Measurements from ENCODE around the gene PLP2.

Gene PLP2

GRCh38 chrX:49186125-49187027, 14.7 kb downstream of the PLP2 start, which contains the start of gene PRICKLE3:
Gene PRICKLE3, minus strand, starts transcription at chrX:49186373. Its CDS starts 76 bp downstream, at chrX:49186297.
- DNase-seq (ENCODE audit: low spot score): peak; percentile 75

DNA sequence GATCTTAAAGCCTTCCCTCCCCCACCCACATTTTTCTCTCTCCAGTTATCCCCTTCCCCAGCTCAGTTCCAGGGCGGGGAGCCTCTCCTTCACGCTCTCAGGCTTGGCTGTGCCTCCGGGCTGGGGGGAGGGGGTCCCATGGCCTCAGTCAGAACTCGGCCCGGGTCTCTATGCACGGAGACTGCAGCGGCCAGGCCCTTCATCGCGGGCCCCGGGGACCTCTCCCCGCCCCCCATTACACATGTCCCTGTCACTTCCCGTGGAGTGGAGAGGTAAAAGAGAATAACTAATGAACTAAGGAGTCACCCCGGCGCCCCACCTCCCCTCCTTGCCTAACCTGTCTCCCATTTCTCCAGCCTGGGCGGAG, 15.3 kb downstream of the PLP2 start:
- no peak for DNase-seq (ENCODE audit: low spot score)

- no peak for DNase-seq (ENCODE audit: low spot score)
Observed at GRCh38 chrX:49187526-49187925, 15.8 kb downstream of the PLP2 start.

DNA sequence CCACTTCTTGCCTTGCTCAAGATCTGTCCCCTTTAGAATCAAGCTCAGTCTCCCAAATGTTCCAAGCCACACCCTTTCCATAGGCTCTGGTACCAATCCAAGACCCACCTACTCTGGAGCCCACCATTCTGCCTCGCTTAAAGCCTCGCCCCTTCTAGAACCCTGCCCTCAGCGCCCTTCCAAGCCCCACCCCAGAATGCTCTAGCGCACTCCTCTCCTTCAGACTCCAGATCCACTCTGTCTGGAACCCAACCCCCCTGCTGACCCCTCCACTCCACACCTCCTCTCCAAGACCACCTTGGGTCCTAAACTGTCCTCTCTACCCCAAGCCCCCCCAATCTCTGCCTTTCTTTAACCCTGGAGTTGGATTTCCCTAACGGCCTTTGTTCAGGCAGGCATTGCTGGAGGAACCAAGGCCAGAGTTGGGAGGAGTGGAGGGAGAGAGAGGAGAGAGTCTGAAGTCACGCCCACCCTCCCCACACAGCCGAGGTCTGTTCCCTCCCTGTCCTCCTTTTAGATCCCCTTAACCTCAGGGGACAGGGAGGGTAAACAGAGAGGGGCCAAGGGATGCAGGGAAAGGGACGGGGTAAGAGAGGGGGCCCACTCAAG, 16.9 kb downstream of the PLP2 start:
- no peak for DNase-seq (ENCODE audit: low spot score)

DNA sequence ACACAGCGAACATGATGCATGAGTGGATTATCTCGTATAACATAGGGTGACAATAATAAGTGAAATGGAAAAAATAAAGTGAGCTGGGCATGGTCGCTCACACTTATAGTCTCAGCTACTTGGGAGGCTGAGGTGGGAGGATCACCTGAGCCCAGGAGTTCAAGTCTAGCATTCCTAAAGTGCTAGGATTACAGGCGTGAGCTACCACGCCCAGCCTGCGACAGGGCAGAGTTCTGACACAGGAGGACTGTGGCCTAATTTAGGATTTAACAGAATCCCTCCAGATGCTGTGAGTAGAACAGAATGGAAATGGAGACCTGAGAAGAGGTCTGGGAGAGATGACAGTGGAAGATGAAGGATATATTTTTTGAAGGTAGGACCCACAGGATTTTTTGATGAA, 17.9 kb downstream of the PLP2 start:
- DNase-seq (ENCODE audit: low spot score): no peak

DNA sequence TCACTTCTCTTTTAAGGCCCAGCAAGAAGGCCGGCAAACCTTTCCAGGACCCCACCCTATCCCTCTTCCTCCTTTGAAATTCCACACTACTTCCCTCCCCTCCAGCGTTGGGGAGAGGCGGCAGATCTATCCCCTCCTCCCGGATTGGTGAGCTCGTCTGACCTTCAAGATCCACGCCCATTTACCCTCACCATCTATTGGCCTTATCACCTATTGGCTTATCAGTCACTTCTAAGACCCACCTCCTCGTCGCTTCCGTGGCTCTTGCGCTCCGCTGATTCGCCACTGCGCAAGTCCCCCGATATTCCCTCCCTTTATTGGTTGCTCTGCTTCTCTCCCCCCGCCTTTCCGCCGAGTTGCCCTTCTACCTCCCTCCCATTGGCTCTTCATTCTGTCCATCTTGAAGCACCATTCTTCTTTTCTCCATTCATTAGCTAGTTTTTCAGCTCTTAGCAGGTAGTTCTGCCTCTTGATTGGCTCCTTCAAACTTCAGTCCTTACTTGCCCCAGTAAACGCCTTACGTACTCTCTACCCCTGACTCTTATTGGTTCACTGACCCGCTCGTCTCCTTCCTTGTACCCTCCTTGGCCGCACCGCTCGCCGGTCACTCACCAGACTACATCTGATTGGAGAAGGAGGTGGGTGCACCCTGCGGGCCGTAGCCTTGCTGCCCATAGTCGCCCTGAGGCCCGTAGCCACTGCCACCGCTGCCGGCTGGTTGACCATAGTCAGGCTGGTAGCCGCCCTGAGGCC, 19.3 kb downstream of the PLP2 start:
- peak; percentile 83 for DNase-seq (ENCODE audit: low spot score)

DNA sequence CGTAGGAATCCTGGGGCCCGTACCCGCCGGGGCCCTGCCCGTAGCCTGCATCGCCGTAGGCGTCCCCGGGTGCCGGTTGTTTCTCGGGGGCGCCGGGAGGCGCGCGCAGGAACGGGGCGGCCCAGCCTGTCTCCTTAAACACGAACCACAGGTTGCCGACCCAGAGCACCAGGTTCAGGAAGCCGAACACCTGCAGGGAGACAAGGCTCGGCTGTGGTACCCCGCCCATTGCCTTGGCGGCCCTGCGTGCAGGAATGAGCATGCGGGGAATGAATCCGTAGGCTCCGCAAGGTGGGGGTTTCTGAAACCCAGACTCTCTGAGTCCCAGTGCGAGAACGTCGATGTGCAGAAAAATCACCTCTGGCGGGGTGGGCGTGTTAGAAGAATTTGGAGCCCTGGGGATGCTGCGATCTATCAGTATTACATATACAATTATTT, 19.9 kb downstream of the PLP2 start:
- no peak for DNase-seq (ENCODE audit: low spot score)

GRCh38 chrX:49192722-49193328, 21.1 kb downstream of the PLP2 start:
- DNase-seq (ENCODE audit: low spot score): no peak

- no peak for DNase-seq (ENCODE audit: low spot score)
Observed at GRCh38 chrX:49193542-49193964, 21.9 kb downstream of the PLP2 start.

DNA sequence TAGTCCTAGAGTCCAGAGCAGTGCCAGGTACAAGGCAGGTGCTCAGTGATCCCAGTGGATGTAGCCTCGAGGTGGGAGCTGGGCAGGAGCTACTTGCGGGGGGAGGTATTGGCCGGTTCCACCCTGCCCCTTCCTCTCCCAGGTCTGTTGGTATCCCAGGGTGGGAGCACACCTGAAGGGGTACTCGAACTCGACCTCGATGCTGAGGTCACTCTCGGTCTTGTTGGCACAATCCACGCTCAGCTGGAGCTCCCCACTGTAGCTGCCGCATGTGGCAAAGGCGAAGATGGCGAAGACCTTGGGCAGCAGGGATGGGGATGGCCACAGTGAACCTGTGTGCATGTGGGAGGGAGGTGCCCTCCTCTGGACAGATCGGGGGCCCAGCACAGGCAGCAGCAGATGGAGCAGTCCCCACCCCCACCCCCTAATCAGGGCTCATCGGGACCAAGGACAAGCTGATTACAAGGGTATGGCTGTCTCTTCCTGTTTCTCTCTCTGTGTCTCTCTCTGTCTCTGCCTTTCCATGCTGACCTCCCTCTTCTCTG, 25.9 kb downstream of the PLP2 start:
- no peak for DNase-seq (ENCODE audit: low spot score)

DNA sequence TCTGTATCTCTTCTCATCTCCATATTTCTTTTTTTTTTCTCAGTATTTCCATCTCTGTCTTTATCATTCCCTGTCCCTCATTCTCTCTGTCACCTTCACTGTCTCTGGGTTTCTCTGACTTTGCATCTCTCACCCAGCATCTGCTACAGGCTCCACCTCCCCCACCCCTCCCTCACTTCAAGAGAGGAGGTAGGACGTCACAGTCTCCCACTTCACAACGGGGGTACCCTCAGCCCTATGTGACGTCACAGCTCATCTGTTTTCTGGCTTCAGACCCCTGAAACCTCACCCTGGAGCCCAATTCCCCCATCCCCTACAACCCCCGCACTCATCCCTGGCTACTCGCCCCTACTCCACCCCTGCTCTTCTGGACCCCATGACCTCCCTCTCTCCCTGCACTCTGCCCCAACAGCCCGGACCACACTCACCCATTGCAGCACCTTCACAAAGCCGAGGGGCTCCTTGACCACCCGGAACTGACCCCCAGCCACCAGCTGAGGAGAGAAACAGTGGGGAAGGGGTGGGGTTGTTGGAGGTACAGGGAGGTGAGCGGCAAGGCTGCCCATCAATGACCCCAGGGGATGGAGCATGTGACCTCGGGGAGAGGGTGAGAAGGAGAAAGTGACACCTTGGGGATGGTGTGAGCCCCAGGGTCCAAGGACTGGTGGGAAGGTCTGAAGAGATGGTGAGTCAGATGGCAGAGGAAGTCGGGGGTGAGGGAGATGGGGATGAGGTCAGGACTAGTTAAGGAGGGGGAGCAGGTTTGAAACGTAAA, 27.0 kb downstream of the PLP2 start:
- DNase-seq (ENCODE audit: low spot score): no peak

DNA sequence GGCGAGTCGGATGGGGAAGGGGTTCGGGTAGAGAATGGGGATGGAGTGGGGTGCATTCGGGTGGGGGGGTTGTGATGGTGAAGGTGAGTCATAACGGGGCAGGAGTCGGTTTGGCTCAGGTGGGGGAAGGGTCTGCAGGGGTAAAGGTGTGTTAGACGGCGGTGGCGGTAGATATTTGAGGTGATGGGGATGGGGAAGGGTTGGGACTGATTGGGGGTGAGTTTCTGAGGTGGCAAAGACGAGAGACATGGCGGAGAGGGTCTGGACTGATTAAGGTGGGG, 27.6 kb downstream of the PLP2 start:
- DNase-seq (ENCODE audit: low spot score): no peak

DNA sequence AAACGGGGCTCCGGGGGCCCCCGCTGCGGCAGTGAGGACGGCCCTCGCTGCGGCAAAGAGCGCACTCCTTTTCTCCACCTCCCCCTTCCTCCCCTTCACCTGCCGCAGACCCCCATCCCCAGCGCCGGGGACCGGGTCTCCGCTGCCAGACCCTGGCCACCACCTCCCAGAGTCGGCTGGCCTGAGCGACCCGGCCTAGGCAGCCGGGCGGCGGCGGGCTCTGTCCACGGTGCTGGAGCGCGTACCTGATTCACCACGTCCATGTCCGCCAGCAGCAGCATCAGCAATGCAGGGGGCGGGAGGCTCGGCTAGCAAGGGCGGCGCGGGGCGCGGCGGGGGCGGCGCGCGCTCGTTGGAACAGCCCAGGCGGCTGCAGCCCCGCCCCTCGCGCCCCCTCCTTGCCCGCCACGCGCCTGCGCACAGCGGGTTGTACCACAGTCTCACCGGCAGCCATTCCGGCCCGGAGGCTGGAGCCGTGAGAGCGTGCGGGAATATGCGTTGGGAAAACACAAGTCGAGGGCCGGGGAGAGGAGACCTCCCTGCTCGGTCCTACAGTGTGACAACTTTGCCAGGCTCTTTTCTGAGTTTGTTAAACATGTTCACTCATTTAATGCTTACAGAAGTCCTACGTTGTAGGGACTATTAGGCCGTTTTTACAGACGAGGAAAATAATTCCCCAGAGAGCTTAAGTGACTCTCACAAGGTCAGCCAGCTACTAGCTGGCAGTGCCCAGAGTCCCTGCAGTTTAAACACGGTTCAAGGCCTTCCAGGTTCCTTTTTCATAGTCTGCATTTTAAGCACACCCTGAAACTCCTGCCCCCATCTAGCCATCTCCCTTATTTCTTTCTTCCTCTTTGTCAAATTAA, 28.4 kb downstream of the PLP2 start, which contains the start of gene SYP:
TSS of gene SYP (minus strand) at position 288 of the 866 bp plus-strand sequence. CDS start at position 281, 7 bp downstream.
- DNase-seq (ENCODE audit: low spot score): peak; percentile 97

- no peak for DNase-seq (ENCODE audit: low spot score)
Observed at GRCh38 chrX:49202022-49202421, 30.3 kb downstream of the PLP2 start.

DNA sequence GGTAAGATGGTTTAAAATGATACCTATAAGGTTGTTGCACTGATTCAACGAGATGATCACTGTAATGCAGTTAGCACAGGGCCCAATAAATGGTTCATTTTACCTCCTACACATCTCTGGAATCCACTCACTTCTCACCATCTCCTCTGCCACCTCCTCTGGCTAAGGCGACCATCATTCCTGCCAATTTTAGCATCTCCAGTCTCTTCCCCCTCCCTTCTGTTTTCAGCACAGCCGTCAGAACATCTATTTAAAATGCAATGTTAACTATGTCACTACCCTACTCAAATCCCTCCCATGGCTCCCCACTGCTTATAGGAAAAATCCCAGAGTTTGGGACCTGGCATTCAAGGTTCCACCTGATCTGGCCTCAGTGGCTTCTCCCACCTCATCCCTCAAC, 31.8 kb downstream of the PLP2 start:
- no peak for DNase-seq (ENCODE audit: low spot score)

GRCh38 chrX:49204017-49204416, 32.3 kb downstream of the PLP2 start:
- no peak for DNase-seq (ENCODE audit: low spot score)

DNA sequence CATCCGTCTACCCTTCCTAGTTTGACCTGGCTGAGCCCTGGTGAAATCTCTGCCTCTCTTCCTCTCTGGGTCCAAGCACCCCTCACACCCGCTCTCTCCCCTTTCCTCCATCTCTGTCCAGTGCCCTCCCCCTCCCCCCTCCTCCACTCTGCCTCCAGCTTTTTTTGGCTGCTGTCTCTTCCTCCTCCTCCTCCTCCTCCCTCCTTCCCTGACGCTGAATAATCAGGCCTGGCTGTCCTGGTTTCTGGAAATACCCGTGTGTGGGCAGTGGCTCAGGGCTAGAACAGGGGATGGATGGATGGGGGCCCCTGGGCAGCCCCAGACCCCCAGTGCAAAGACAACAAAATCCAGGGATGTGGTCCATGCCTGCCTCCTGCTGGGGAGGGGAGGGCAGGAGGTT, 33.0 kb downstream of the PLP2 start:
- DNase-seq (ENCODE audit: low spot score): no peak

GRCh38 chrX:49205443-49205842, 33.7 kb downstream of the PLP2 start:
- no peak for DNase-seq (ENCODE audit: low spot score)

GRCh38 chrX:49206543-49206942, 34.8 kb downstream of the PLP2 start:
- no peak for DNase-seq (ENCODE audit: low spot score)

- no peak for DNase-seq (ENCODE audit: low spot score)
Observed at GRCh38 chrX:49208399-49208798, 36.7 kb downstream of the PLP2 start.

Measured in D341Med (cell line).